ENCODE measurements around the gene CDC42EP5.

CDC42EP5 gene

GRCh38 chr19:54426291-54426931, 46.7 kb downstream of the CDC42EP5 start:
- no peak for DNase-seq (ENCODE audit: low spot score)

- no peak for DNase-seq (ENCODE audit: low spot score)
These were observed 47.7 kb downstream of the CDC42EP5 start for GRCh38 chr19:54425382-54425723.

GRCh38 chr19:54424660-54425381, 48.3 kb downstream of the CDC42EP5 start:
- DNase-seq (ENCODE audit: low spot score): no peak

- no peak for DNase-seq (ENCODE audit: low spot score)
These were observed 48.9 kb downstream of the CDC42EP5 start for GRCh38 chr19:54424201-54424600.

GRCh38 chr19:54422136-54422535, 51.0 kb downstream of the CDC42EP5 start:
- no peak for DNase-seq (ENCODE audit: low spot score)

- DNase-seq (ENCODE audit: low spot score): no peak
These were observed 51.6 kb downstream of the CDC42EP5 start for GRCh38 chr19:54421521-54421920.

- no peak for DNase-seq (ENCODE audit: low spot score)
These were observed 52.0 kb downstream of the CDC42EP5 start for GRCh38 chr19:54421169-54421516.

- DNase-seq (ENCODE audit: low spot score): no peak
These were observed 52.5 kb downstream of the CDC42EP5 start for GRCh38 chr19:54420383-54421168.

- no peak for DNase-seq (ENCODE audit: low spot score)
These were observed 53.1 kb downstream of the CDC42EP5 start for GRCh38 chr19:54420068-54420382.

- DNase-seq (ENCODE audit: low spot score): no peak
These were observed 53.9 kb downstream of the CDC42EP5 start for GRCh38 chr19:54418930-54419800.

GRCh38 chr19:54418030-54418929, 54.8 kb downstream of the CDC42EP5 start:
- DNase-seq (ENCODE audit: low spot score): no peak

GRCh38 chr19:54416695-54417491, 56.2 kb downstream of the CDC42EP5 start:
- no peak for DNase-seq (ENCODE audit: low spot score)

GRCh38 chr19:54415901-54416673, 57.0 kb downstream of the CDC42EP5 start:
- no peak for DNase-seq (ENCODE audit: low spot score)

- no peak for DNase-seq (ENCODE audit: low spot score)
These were observed 57.7 kb downstream of the CDC42EP5 start, which contains the start of gene TTYH1 for GRCh38 chr19:54415208-54415900. TTYH1 (plus strand) TSS chr19:54415464; CDS start chr19:54415553, 89 bp downstream.
